OCI-LY7 (cell line): ENCODE measurements around the gene TIPIN. TPM values are rescaled to one million over a fixed set of nuclear protein-coding genes. Genes with fewer than 3 reads are reported as not detected.

Experiments
- BruUV-seq: library from RNA; stranded (reverse); fragments of 400-500 nt; replicated peaks from 2 replicates; lab custom pipeline; 2021; lab: Mats Ljungman, UMichigan
- CTCF ChIA-PET: fragments of 300-600 bp; sonication (Branson Sonifier 250); formaldehyde crosslinking; loops from one replicate; lab custom pipeline; 2022; ENCODE audit warnings: antibody characterized with exemption; ENCODE audit not compliant: unreplicated experiment; lab: Charles Lee
- POLR2A ChIA-PET: fragments of 300-600 bp; sonication (Branson Sonifier 250); formaldehyde crosslinking; loops from one replicate; lab custom pipeline; 2022; ENCODE audit warnings: antibody characterized with exemption; lab: Charles Lee
- DNase-seq: peaks from one replicate; pipeline ENCODE4 v3.0.0-alpha.2; 2015; ENCODE audit warnings: low spot score
- H2AFZ ChIP-seq: fragments of 200-600 bp; sonication (generic), shearing (Covaris generic); 2 replicates; pipeline ENCODE4 v1.6.1; 2014; ENCODE audit warnings: mild to moderate bottlenecking, antibody characterized with exemption, low read length, moderate library complexity
- H3K27ac ChIP-seq: fragments of 200-600 bp; sonication (generic); 2 replicates; pipeline ENCODE4 v1.5.1; 2014; ENCODE audit warnings: mixed run types, low read depth, mild to moderate bottlenecking, moderate library complexity, low read length, inconsistent platforms; ENCODE audit not compliant: poor library complexity, severe bottlenecking
- H3K36me3 ChIP-seq: fragments of 200-600 bp; sonication (generic); 2 replicates; pipeline ENCODE4 v1.6.1; 2014; ENCODE audit warnings: mild to moderate bottlenecking, antibody characterized with exemption, low read length, moderate library complexity, mixed read lengths; ENCODE audit not compliant: insufficient read depth
- H3K4me1 ChIP-seq: fragments of 200-600 bp; sonication (generic); 2 replicates; pipeline ENCODE4 v1.5.1; 2014; ENCODE audit warnings: mild to moderate bottlenecking, low read length; ENCODE audit not compliant: insufficient read depth, poor library complexity, severe bottlenecking
- H3K4me2 ChIP-seq: fragments of 200-600 bp; sonication (generic); 2 replicates; pipeline ENCODE4 v1.6.1; 2014; ENCODE audit warnings: mild to moderate bottlenecking, low read length
- H3K4me3 ChIP-seq: fragments of 200-600 bp; sonication (generic); 2 replicates; pipeline ENCODE4 v1.5.1; 2014; ENCODE audit warnings: mild to moderate bottlenecking, low read depth, low read length; ENCODE audit not compliant: poor library complexity, severe bottlenecking
- H3K79me2 ChIP-seq: fragments of 200-600 bp; sonication (generic); 2 replicates; pipeline ENCODE4 v1.6.1; 2016; ENCODE audit warnings: low read depth, mild to moderate bottlenecking, low read length, moderate library complexity, mixed read lengths; ENCODE audit not compliant: insufficient read depth
- H3K9me2 ChIP-seq: fragments of 200-600 bp; sonication (generic); 2 replicates; pipeline ENCODE4 v1.6.1; 2016; ENCODE audit warnings: mild to moderate bottlenecking, low read length, mixed read lengths; ENCODE audit not compliant: insufficient read depth
- H3K9me3 ChIP-seq: fragments of 200-600 bp; sonication (generic); 2 replicates; pipeline ENCODE4 v1.6.1; 2014; ENCODE audit warnings: mild to moderate bottlenecking, mixed run types, low read length, mixed read lengths
- H4K20me1 ChIP-seq: fragments of 200-600 bp; sonication (generic); 2 replicates; pipeline ENCODE4 v1.6.1; 2014; ENCODE audit warnings: mild to moderate bottlenecking, antibody characterized with exemption, low read length, moderate library complexity, mixed read lengths; ENCODE audit not compliant: insufficient read depth
- CTCF ChIP-seq: fragments of 200-600 bp; sonication (generic); conservative IDR thresholded peaks from 2 replicates; pipeline ENCODE4 v1.5.1; 2014; ENCODE audit warnings: mild to moderate bottlenecking, antibody characterized with exemption, low read length, moderate library complexity, mixed read lengths
- EZH2phosphoT487 ChIP-seq: fragments of 200-600 bp; sonication (generic); IDR thresholded peaks from 2 replicates; pipeline ENCODE4 v1.6.1; 2018; ENCODE audit warnings: low read depth, borderline replicate concordance, mild to moderate bottlenecking, mixed run types, antibody characterized with exemption, low read length, moderate library complexity, mixed read lengths
- intact Hi-C: fragments of 100-400 bp; cut with micrococcal nuclease; formaldehyde crosslinking; loops from one replicate; pipeline ENCODE4 v1.10.0; 2022; ENCODE audit not compliant: unreplicated experiment
- total RNA-seq, 2 experiments: library from RNA; depleted of rRNA in 1 of 2; stranded (reverse); fragments of >200 nt in 1 of 2; shearing (Covaris generic) in 1 of 2; gene quantifications; 2 replicates each; pipeline ENCODE4 v1.2.3, GENCODE V29; 2014 to 2022

Gene TIPIN
- total RNA-seq, 2 experiments from 2014 or later: 26.0 to 38.1 TPM

GRCh38 chr15:66403323-66403722 lies 46.8 kb upstream of the TIPIN start:
- peaks cover 23% of the 10 kb centered on the region for H3K36me3 ChIP-seq
- POLR2A ChIA-PET: interaction anchor here (0.7 to 2.8 kb wide), 5 partner anchors 11 to 698 kb away, joined by 3 to 18 read pairs (median 3); no protein-coding TSS in a partner anchor
- no peaks in the 10 kb centered on the region for H3K9me3 ChIP-seq
- H2AFZ ChIP-seq: no peak overlapping the region
- H3K4me1 ChIP-seq: peaks cover 51% of the 10 kb centered on the region
- TF ChIP-seq EZH2phosphoT487: no peak
- TF ChIP-seq CTCF: no peak
- no peak overlapping the region for H3K27ac ChIP-seq
- no peaks in the 10 kb centered on the region for H3K9me2 ChIP-seq
- H4K20me1 ChIP-seq: peaks cover 68% of the 10 kb centered on the region
- no peak for DNase-seq
- H3K79me2 ChIP-seq: peaks cover 99% of the 10 kb centered on the region
- CTCF ChIA-PET: no interaction called here
- no peak overlapping the region for H3K4me3 ChIP-seq
- intact Hi-C loops: no loop called here
- H3K4me2 ChIP-seq: peak overlapping the region; percentile 27; the same call in 1 of the 2 replicates
- no TSS peak for BruUV-seq

- Histone ChIP-seq H3K4me3 (no peak overlapping the region), H3K4me2 (peak overlapping the region; percentile 66; the same call in 1 of the 2 replicates), H2AFZ (no peak overlapping the region), H3K9me2 (no peaks in the 10 kb centered on the region), H4K20me1 (peaks cover 63% of the 10 kb centered on the region), H3K9me3 (no peaks in the 10 kb centered on the region), H3K79me2 (peaks cover 99% of the 10 kb centered on the region), H3K4me1 (peaks cover 51% of the 10 kb centered on the region), H3K36me3 (peaks cover 26% of the 10 kb centered on the region), H3K27ac (no peak overlapping the region)
- intact Hi-C loops: no loop called here
- BruUV-seq: no TSS peak
- no peak for DNase-seq
- TF ChIP-seq CTCF: no peak
- no peak for TF ChIP-seq EZH2phosphoT487
- POLR2A ChIA-PET: interaction anchor here (0.8 to 2.8 kb wide), 5 partner anchors 12 to 79 kb away, joined by 3 to 18 read pairs (median 3); no protein-coding TSS in a partner anchor
- CTCF ChIA-PET: no interaction called here
Measured at GRCh38 chr15:66402761-66403284, 46.3 kb upstream of the TIPIN start.
